ENCODE results near the gene ATP4A.

The ATP4A gene

GRCh38 chr19:35551091-35551810, 12.2 kb downstream of the ATP4A start:
- H3K4me3 ChIP-seq (ENCODE audit: control insufficient read depth, low read depth, low read length), result no peak overlapping the region
- TF ChIP-seq CTCF (IDR thresholded peaks at IDR 0.05; ENCODE audit: control insufficient read depth, insufficient read depth, low read depth, low read length, missing control alignments), result no peak
- DNase-seq (ENCODE audit: low read depth), result no peak

GRCh38 chr19:35549879-35550523, 13.5 kb downstream of the ATP4A start:
- DNase-seq (ENCODE audit: low read depth), result no peak
- no peak overlapping the region for H3K4me3 ChIP-seq (ENCODE audit: control insufficient read depth, low read depth, low read length)
- TF ChIP-seq CTCF (IDR thresholded peaks at IDR 0.05; ENCODE audit: control insufficient read depth, insufficient read depth, low read depth, low read length, missing control alignments), result no peak

- peak; percentile 80 for TF ChIP-seq CTCF (IDR thresholded peaks at IDR 0.05; ENCODE audit: control insufficient read depth, insufficient read depth, low read depth, low read length, missing control alignments)
- peak; percentile 10 for DNase-seq (ENCODE audit: low read depth)
- no peak overlapping the region for H3K4me3 ChIP-seq (ENCODE audit: control insufficient read depth, low read depth, low read length)
These were observed 14.2 kb downstream of the ATP4A start for GRCh38 chr19:35549174-35549788.

- H3K4me3 ChIP-seq (ENCODE audit: control insufficient read depth, low read depth, low read length), result peak overlapping the region; percentile 95
- TF ChIP-seq CTCF (IDR thresholded peaks at IDR 0.05; ENCODE audit: control insufficient read depth, insufficient read depth, low read depth, low read length, missing control alignments), result no peak
- DNase-seq (ENCODE audit: low read depth), result no peak
These were observed 16.9 kb downstream of the ATP4A start for GRCh38 chr19:35546532-35546931.

GRCh38 chr19:35545855-35546381, 17.5 kb downstream of the ATP4A start:
- no peak for TF ChIP-seq CTCF (IDR thresholded peaks at IDR 0.05; ENCODE audit: control insufficient read depth, insufficient read depth, low read depth, low read length, missing control alignments)
- peak overlapping the region; percentile 95 for H3K4me3 ChIP-seq (ENCODE audit: control insufficient read depth, low read depth, low read length)
- no peak for DNase-seq (ENCODE audit: low read depth)

- H3K4me3 ChIP-seq (ENCODE audit: control insufficient read depth, low read depth, low read length), result peak within 1 kb of the TSS; percentile 95
- peak; percentile 24 for DNase-seq (ENCODE audit: low read depth)
- no peak for TF ChIP-seq CTCF (IDR thresholded peaks at IDR 0.05; ENCODE audit: control insufficient read depth, insufficient read depth, low read depth, low read length, missing control alignments)
These were observed 18.2 kb downstream of the ATP4A start, which contains the start of gene TMEM147 for GRCh38 chr19:35545001-35545854. Gene TMEM147, plus strand, starts transcription at chr19:35545626. Its CDS starts 114 bp downstream, at chr19:35545740.
